OCI-LY3 (cell line): ENCODE results near the gene RAPGEF3.

Experiments used
- CTCF ChIP-seq: fragments of 200-600, 300-600 bp; sonication (generic); IDR thresholded peaks from 2 replicates; pipeline ENCODE4 v1.5.1; 2014; ENCODE audit warnings: antibody characterized with exemption, low read length, low read depth
- EZH2phosphoT487 ChIP-seq: fragments of 200-600 bp; shearing (Covaris generic); IDR thresholded peaks from 2 replicates; pipeline ENCODE4 v1.6.1; 2018; ENCODE audit warnings: antibody characterized with exemption, mixed run types, low read depth

GRCh38 chr12:47762850-47763465 lies 4.3 kb upstream of the RAPGEF3 start:
- TF ChIP-seq CTCF (no peak), EZH2phosphoT487 (no peak)
